NT2/D1 (cell line): ENCODE data around the gene CFB.
A peak's percentile ranks its signal among the peaks of the same experiment; 100 is the strongest.
"Not testable (repeated sequence)": the region's sequence is repeated elsewhere in the genome, so short reads cannot be mapped to it uniquely, and the experiment has no call there.

Experiments
- DNase-seq: peaks from one replicate; pipeline ENCODE4 v3.0.0-alpha.2; 2011; ENCODE audit warnings: low read depth, low spot score
- H3K27me3 ChIP-seq: 2 replicates; pipeline ENCODE4 v1.6.0; 2011; ENCODE audit warnings: mild to moderate bottlenecking; ENCODE audit not compliant: insufficient read length, insufficient read depth
- H3K36me3 ChIP-seq: 2 replicates; pipeline ENCODE4 v1.6.1; 2011; ENCODE audit warnings: mild to moderate bottlenecking, low read length, mixed read lengths; ENCODE audit not compliant: insufficient read depth, insufficient read length
- H3K4me1 ChIP-seq: 2 replicates; pipeline ENCODE4 v1.5.1; 2011; ENCODE audit not compliant: insufficient read depth, insufficient read length
- H3K4me3 ChIP-seq: 2 replicates; pipeline ENCODE4 v1.5.1; 2011; ENCODE audit warnings: low read depth; ENCODE audit not compliant: insufficient read length
- H3K9ac ChIP-seq: 2 replicates; pipeline ENCODE4 v1.6.0; 2011; ENCODE audit warnings: low read depth; ENCODE audit not compliant: insufficient read length
- H3K9me3 ChIP-seq: 2 replicates; pipeline ENCODE4 v1.5.1; 2011; ENCODE audit warnings: mild to moderate bottlenecking, low read length; ENCODE audit not compliant: insufficient read depth
- SUZ12 ChIP-seq: IDR thresholded peaks from 2 replicates; pipeline ENCODE4 v1.6.1; 2011; ENCODE audit not compliant: insufficient read length, insufficient read depth; ENCODE audit errors: extremely low read depth
- YY1 ChIP-seq: IDR thresholded peaks from 2 replicates; pipeline ENCODE4 v1.6.1; 2011; ENCODE audit not compliant: insufficient read length, insufficient read depth
- ZNF274 ChIP-seq: IDR thresholded peaks from 2 replicates; pipeline ENCODE4 v1.6.1; 2011; ENCODE audit warnings: mild to moderate bottlenecking, low read depth, low read length

CFB gene

DNA sequence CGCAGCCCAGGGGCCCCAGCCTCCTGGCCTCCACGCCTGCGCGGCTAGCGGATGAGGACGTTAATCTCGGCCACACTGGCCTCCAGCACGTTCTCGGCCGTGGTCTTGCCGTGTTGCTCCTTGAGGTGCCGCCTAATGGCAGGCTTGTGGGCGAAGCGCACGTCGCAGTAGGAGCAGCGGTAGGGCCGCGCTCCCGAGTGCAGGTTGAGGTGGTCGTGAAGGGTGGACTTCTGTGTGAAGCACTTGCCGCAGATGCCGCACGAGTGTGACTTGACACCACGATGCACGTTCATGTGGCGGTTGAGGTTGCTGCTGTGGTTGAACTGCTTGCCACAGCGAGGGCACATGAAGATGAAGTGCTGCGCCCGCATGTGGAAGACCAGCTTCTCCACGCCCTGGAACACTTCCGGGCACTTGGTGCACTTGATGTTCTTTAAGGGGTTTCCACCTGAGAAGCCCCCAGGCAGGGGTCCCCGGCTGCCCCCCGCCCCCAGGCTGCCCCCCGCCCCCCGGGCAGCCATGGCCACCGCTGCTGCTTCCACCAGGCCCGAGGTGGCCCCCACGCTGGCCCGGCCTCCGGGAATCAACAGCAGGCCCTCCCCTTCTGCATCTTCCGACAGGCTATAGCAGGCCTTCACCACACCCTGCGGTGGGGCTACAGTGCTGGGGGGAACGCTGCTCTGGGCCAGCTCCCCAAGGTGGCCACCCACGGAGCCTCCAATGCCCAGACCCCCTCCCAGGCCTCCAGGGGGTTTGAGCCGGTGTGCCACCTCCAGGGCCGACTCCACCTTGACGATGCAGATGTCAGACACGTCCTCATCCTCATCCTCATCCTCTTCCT is 45.8 kb upstream of the CFB start:
- H3K9me3 ChIP-seq = no peaks in the 10 kb centered on the region
- peaks cover 6% of the 10 kb centered on the region for H3K4me1 ChIP-seq
- no peak overlapping the region for H3K9ac ChIP-seq
- no peaks in the 10 kb centered on the region for H3K27me3 ChIP-seq
- TF ChIP-seq YY1 = no peak
- TF ChIP-seq SUZ12 = no peak
- no peak for TF ChIP-seq ZNF274
- H3K36me3 ChIP-seq = peaks cover 23% of the 10 kb centered on the region
- no peak overlapping the region for H3K4me3 ChIP-seq
- no peak for DNase-seq

DNA sequence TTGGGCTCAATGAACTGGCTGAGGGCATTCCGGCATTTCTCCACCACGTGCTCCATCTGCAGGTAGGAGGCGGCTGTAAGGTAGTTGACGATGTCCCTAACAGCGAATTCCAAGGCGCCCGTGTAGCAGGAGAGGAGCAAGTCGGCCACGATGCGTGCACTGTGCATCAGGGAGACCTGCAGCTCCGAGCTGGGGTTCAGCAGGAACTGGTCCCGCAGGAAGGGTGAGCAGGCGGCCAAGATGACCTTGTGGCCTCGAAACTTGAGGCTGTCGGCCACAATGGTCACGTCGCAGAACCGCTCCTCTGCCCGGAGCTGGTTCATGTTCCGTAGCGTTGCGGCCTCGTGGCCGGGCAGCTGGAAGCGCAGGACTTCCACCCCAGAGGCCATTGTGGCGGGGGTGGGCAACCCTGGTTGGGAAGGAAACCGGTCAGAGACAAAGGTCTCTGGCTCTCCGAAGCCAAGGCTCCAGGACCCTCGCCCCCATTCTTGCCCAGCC is 44.9 kb upstream of the CFB start:
- H3K4me1 ChIP-seq = peaks cover 6% of the 10 kb centered on the region
- DNase-seq = no peak
- H3K9me3 ChIP-seq = no peaks in the 10 kb centered on the region
- TF ChIP-seq YY1 (no peak), ZNF274 (no peak), SUZ12 (no peak)
- H3K9ac ChIP-seq = peak overlapping the region; percentile 67
- no peaks in the 10 kb centered on the region for H3K27me3 ChIP-seq
- peaks cover 15% of the 10 kb centered on the region for H3K36me3 ChIP-seq
- peak overlapping the region; percentile 40 for H3K4me3 ChIP-seq

DNA sequence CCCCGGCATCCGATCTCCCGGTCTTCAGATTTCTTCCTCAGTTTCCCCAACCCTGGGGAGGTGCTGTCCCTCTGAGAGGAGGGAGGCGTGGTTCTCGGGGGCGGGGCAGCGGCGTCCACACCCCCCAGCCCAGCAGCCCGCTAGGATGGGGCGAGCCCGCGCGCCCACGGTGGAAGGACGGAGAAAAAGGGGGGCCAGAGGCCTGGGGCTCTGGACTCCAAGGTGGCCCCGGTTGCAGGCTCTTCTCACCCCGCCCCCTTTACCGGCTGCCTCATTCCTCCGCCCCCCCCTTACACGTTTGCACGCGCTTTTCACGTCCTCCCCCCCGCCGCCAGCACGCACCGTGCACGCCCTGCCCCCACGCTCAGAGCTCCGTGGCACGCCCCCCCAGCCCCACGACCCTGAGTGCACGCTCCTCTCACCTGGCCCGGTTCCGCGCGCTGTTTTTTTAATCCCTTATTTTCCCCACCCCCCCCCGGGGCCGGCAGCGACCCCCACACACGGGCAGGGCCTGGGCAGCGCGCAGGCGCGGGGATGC is 44.4 kb upstream of the CFB start:
- peaks cover 11% of the 10 kb centered on the region for H3K36me3 ChIP-seq
- TF ChIP-seq ZNF274 (no peak), SUZ12 (no peak), YY1 (no peak)

DNA sequence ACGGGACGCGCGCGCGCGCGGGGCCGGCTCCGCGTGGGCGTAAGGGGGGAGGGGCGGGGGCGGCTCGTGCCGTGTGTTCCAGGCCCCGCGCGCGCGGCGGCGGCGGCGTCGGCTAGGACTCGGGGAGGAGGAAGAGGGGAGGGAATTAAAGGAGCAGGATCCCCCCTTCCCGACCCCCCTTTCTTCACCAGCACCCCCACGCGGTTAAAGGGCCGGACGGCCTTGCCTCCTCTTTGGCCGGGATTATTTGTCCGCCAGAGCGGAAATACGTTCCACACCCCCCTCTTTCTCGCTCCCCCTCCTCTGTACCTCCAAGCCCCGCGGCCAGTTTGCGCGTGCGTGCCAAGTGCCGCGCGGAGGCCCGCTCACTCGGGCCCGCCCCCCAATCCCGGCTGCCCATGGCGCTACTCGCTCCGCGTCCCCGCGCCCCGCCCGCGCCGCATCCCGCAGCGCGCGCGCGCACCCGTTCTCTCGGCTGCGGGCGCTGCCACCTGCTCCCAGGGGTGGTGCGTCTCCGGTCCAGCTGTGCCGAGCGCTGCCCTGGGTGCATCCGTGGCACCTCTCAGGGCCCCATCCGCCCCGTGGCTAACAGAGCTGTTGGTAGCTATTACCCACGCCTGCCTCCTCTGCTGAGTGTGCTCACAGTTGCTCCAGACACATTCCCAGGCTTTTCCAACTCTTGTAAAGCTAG is 43.8 kb upstream of the CFB start, which contains the start of gene ZBTB12:
TSS of gene ZBTB12 (minus strand) at position 134 of the 691 bp plus-strand sequence. CDS start 781 bp downstream, outside the sequence.
- peak within 1 kb of the TSS; percentile 82 for H3K9ac ChIP-seq
- no peaks in the 10 kb centered on the region for H3K27me3 ChIP-seq
- peak; percentile 89 for DNase-seq
- H3K9me3 ChIP-seq = no peaks in the 10 kb centered on the region
- H3K4me1 ChIP-seq = peaks cover 9% of the 10 kb centered on the region
- peak within 1 kb of the TSS; percentile 40 for H3K4me3 ChIP-seq
- TF ChIP-seq YY1 (no peak), ZNF274 (no peak), SUZ12 (no peak)
- peaks cover 7% of the 10 kb centered on the region for H3K36me3 ChIP-seq

More for the DNA sequence above, 44.4 kb upstream of the CFB start:
- H3K9ac ChIP-seq = peak overlapping the region; percentile 67
- peaks cover 8% of the 10 kb centered on the region for H3K4me1 ChIP-seq
- H3K4me3 ChIP-seq = peak overlapping the region; percentile 40
- no peak for DNase-seq
- H3K27me3 ChIP-seq = no peaks in the 10 kb centered on the region
- H3K9me3 ChIP-seq = no peaks in the 10 kb centered on the region

DNA sequence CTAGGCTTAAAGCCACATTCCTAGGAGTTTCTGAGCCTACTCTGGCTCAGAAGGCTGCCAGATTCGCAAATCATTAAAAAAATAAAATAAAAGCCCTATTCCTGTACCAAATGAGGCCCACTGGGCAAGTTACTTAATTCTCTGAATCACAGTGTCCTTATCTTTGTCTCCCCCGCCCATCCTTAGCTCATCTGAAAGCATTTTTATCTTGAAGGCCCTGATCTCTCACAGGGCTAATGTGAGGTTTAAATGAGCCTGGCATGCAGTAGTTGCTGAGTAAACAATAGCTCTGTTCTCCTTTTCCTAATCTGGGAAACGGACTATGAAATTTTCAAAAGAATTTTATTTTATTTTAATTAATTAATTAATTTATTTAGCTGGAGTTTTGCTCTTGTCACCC is 41.9 kb upstream of the CFB start:
- Histone ChIP-seq H3K4me3 (no peak overlapping the region), H3K9me3 (no peaks in the 10 kb centered on the region), H3K27me3 (no peaks in the 10 kb centered on the region), H3K36me3 (peaks cover 7% of the 10 kb centered on the region), H3K9ac (no peak overlapping the region), H3K4me1 (peaks cover 9% of the 10 kb centered on the region)
- DNase-seq = no peak
- TF ChIP-seq SUZ12 = no peak

DNA sequence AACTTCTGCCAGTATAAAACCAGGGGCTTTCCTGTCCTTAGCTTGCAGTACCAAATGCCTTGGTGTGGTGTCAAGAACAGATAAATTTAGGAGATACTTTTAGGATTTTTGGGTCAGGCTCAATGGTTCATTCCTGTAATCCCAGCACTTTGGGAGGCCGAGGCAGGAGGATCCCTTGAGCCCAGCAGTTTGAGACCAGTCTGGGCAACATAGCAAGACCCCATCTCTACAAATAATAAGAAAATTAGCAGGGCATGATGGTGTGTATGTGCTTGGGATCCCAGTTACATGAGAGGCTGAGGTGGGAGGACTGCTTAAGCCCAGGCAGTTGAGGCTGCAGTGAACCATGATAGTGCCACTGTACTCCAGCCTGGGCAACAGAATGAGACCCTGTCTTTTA is 40.9 kb upstream of the CFB start:
- H3K36me3 ChIP-seq = peaks cover 4% of the 10 kb centered on the region
- H3K9ac ChIP-seq = no peak overlapping the region
- no peaks in the 10 kb centered on the region for H3K9me3 ChIP-seq
- H3K4me3 ChIP-seq = no peak overlapping the region
- no peak for DNase-seq
- peaks cover 9% of the 10 kb centered on the region for H3K4me1 ChIP-seq
- no peak for TF ChIP-seq SUZ12
- no peaks in the 10 kb centered on the region for H3K27me3 ChIP-seq

DNA sequence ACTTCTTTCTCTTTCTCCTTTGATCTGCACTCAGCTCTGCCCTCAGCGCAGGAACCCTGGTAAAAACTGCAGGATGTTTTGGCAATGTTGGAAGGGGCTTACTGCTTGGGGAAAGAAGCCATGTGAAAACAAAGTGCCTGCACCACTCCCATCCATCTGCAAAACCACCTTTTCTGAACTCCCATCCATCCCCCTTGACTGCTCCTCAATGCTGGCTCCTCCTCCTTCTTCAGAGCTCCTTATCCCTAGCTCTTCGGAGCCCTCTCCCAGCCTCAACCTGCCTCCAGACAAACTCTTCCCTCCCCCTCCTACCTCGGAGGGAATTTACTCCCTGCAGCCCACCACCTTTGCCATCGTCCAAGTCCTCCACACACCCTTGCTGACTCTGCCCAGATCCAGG is 39.8 kb upstream of the CFB start:
- no peaks in the 10 kb centered on the region for H3K9me3 ChIP-seq
- H3K27me3 ChIP-seq = no peaks in the 10 kb centered on the region
- peaks cover under 1% of the 10 kb centered on the region for H3K36me3 ChIP-seq
- peak overlapping the region; percentile 63 for H3K9ac ChIP-seq
- H3K4me1 ChIP-seq = peaks cover 4% of the 10 kb centered on the region
- no peak overlapping the region for H3K4me3 ChIP-seq
- DNase-seq = no peak
- TF ChIP-seq SUZ12 (no peak), YY1 (no peak), ZNF274 (no peak)

DNA sequence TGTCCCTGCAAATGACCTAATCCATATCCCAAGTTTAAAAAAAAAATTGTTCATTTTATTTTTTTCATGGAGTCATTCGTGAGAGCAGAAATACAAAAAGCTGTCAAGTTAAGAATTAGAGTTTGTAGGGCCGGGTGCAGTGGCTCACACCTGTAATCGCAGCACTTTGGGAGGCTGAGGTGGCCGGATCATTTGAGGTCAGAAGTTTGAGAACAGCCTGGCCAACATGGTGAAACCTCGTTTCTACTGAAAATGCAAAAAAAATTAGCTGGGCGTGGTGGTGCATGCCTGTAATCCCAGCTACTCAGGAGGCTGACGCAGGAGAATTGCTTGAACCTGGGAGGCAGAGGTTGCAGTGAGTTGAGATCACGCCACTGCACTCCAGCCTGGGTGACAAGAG is 39.2 kb upstream of the CFB start:
- not testable (repeated sequence) for H3K27me3 ChIP-seq, H3K4me3 ChIP-seq, H3K9me3 ChIP-seq, H3K36me3 ChIP-seq, DNase-seq, H3K4me1 ChIP-seq
- H3K9ac ChIP-seq = peak overlapping the region; percentile 63
